WTC11 (cell line): ENCODE data around the gene FSTL4. TPM values are rescaled to one million over a fixed set of nuclear protein-coding genes. Genes with fewer than 3 reads are reported as not detected.

Source experiments
- ATAC-seq: fragments of 200-7000 bp; cut with Tn5 transposase; 2 replicates; pipeline ENCODE4 v1.10.0; 2021; ENCODE audit warnings: mild to moderate bottlenecking, moderate library complexity
- CTCF ChIA-PET: fragments of 300-600 bp; sonication (Branson Sonifier 250); formaldehyde crosslinking; loops from one replicate; lab custom pipeline; 2021; ENCODE audit warnings: antibody characterized with exemption; lab: Charles Lee
- POLR2A ChIA-PET: fragments of 350-600 bp; sonication (Branson Sonifier 250); formaldehyde crosslinking; loops from one replicate; lab custom pipeline; 2021; ENCODE audit warnings: antibody characterized with exemption; lab: Charles Lee
- DNase-seq: peaks from one replicate; pipeline ENCODE4 v3.0.0; 2021; ENCODE audit warnings: low spot score
- H3K27ac Mint-ChIP-seq: 2 replicates; pipeline ENCODE4 v1.8.0; 2021; ENCODE audit warnings: mixed read lengths
- H3K27me3 Mint-ChIP-seq: 2 replicates; pipeline ENCODE4 v1.8.0; 2021; ENCODE audit warnings: low read depth, mild to moderate bottlenecking, moderate library complexity, mixed read lengths
- H3K36me3 Mint-ChIP-seq: 2 replicates; pipeline ENCODE4 v1.8.0; 2021; ENCODE audit warnings: mixed read lengths
- H3K4me1 Mint-ChIP-seq: 2 replicates; pipeline ENCODE4 v1.8.0; 2022; ENCODE audit warnings: mixed read lengths
- H3K4me3 Mint-ChIP-seq: 2 replicates; pipeline ENCODE4 v1.8.0; 2021; ENCODE audit warnings: mild to moderate bottlenecking, moderate library complexity, mixed read lengths
- H3K9me3 Mint-ChIP-seq: 2 replicates; pipeline ENCODE4 v1.8.0; 2021; ENCODE audit warnings: mixed read lengths
- ATF1 ChIP-seq: sonication (generic); formaldehyde crosslinking; IDR thresholded peaks from 2 replicates; pipeline ENCODE4 v1.8.1; 2023; ENCODE audit warnings: mild to moderate bottlenecking, moderate library complexity, missing genetic modification reagents
- ELF4 ChIP-seq: sonication (generic); formaldehyde crosslinking; IDR thresholded peaks from 2 replicates; pipeline ENCODE4 v1.8.1; 2022; ENCODE audit warnings: low read depth, mild to moderate bottlenecking, moderate library complexity, missing genetic modification reagents
- EMX1 ChIP-seq: fragments of 250-450 bp; sonication (Bioruptor Pico); IDR thresholded peaks from 2 replicates; pipeline ENCODE4 v1.8.0; 2021; ENCODE audit warnings: mild to moderate bottlenecking
- HMGA2 ChIP-seq: fragments of 250-450 bp; sonication (Bioruptor Pico); IDR thresholded peaks from 2 replicates; pipeline ENCODE4 v1.4.0; 2021; ENCODE audit warnings: mild to moderate bottlenecking, moderate library complexity
- IRF2 ChIP-seq: sonication (generic); formaldehyde crosslinking; IDR thresholded peaks from 2 replicates; pipeline ENCODE4 v1.8.0; 2022; ENCODE audit warnings: low read depth, missing genetic modification reagents, borderline replicate concordance
- NFATC4 ChIP-seq: fragments of 250-450 bp; sonication (Bioruptor Pico); IDR thresholded peaks from 2 replicates; pipeline ENCODE4 v1.9.0; 2021; ENCODE audit warnings: mild to moderate bottlenecking
- NFE2L1 ChIP-seq: sonication (generic); formaldehyde crosslinking; IDR thresholded peaks from 2 replicates; pipeline ENCODE4 v1.8.1; 2023; ENCODE audit warnings: missing genetic modification reagents
- NFYB ChIP-seq: sonication (generic); formaldehyde crosslinking; conservative IDR thresholded peaks from 2 replicates; pipeline ENCODE4 v1.8.0; 2022; ENCODE audit warnings: low read depth, missing genetic modification reagents
- NR1H2 ChIP-seq: sonication (generic); formaldehyde crosslinking; IDR thresholded peaks from 2 replicates; pipeline ENCODE4 v1.9.0; 2021; ENCODE audit warnings: mild to moderate bottlenecking, moderate library complexity, missing genetic modification reagents
- OVOL2 ChIP-seq: fragments of 250-450 bp; sonication (Bioruptor Pico); IDR thresholded peaks from 2 replicates; pipeline ENCODE4 v1.9.0; 2021; ENCODE audit warnings: mild to moderate bottlenecking, borderline replicate concordance
- RORB ChIP-seq: fragments of 250-450 bp; sonication (Bioruptor Pico); IDR thresholded peaks from 2 replicates; pipeline ENCODE4 v1.9.0; 2021; ENCODE audit warnings: mild to moderate bottlenecking
- SP1 ChIP-seq: sonication (generic); formaldehyde crosslinking; conservative IDR thresholded peaks from 2 replicates; pipeline ENCODE4 v1.8.1; 2022; ENCODE audit warnings: missing genetic modification reagents
- TEAD1 ChIP-seq: sonication (generic); formaldehyde crosslinking; IDR thresholded peaks from 2 replicates; pipeline ENCODE4 v1.8.0; 2022; ENCODE audit warnings: mild to moderate bottlenecking, missing genetic modification reagents
- ZBTB21 ChIP-seq: sonication (generic); formaldehyde crosslinking; IDR thresholded peaks from 2 replicates; pipeline ENCODE4 v1.8.1; 2023; ENCODE audit warnings: mild to moderate bottlenecking, missing genetic modification reagents, borderline replicate concordance
- ZNF138 ChIP-seq: sonication (generic); formaldehyde crosslinking; conservative IDR thresholded peaks from 2 replicates; pipeline ENCODE4 v1.8.1; 2022; ENCODE audit warnings: mild to moderate bottlenecking, moderate library complexity, missing genetic modification reagents
- ZNF219 ChIP-seq: sonication (generic); formaldehyde crosslinking; IDR thresholded peaks from 2 replicates; pipeline ENCODE4 v1.8.0; 2023; ENCODE audit warnings: missing genetic modification reagents, mild to moderate bottlenecking, borderline replicate concordance
- ZNF263 ChIP-seq: sonication (generic); formaldehyde crosslinking; IDR thresholded peaks from 2 replicates; pipeline ENCODE4 v1.8.1; 2022; ENCODE audit warnings: low read depth, mild to moderate bottlenecking, moderate library complexity, missing genetic modification reagents
- ZNF671 ChIP-seq: fragments of 250-450 bp; sonication (Bioruptor Pico); IDR thresholded peaks from 2 replicates; pipeline ENCODE4 v1.8.0; 2021; ENCODE audit warnings: mild to moderate bottlenecking
- total RNA-seq: library from RNA; stranded (reverse); gene quantifications from 3 replicates; pipeline ENCODE4 v1.2.3, GENCODE V29; 2021
- TF ChIP-seq, protein P1 (sequence below): sonication (generic); formaldehyde crosslinking; IDR thresholded peaks from 2 replicates; pipeline ENCODE4 v1.8.0; 2022; ENCODE audit warnings: mild to moderate bottlenecking, missing genetic modification reagents
- TF ChIP-seq, protein P2 (sequence below): sonication (generic); formaldehyde crosslinking; IDR thresholded peaks from 2 replicates; pipeline ENCODE4 v1.8.1; 2022; ENCODE audit warnings: mild to moderate bottlenecking, moderate library complexity, missing genetic modification reagents
- TF ChIP-seq, protein P3 (sequence below): sonication (generic); formaldehyde crosslinking; IDR thresholded peaks from 2 replicates; pipeline ENCODE4 v1.8.0; 2022; ENCODE audit warnings: mild to moderate bottlenecking, missing genetic modification reagents
- TF ChIP-seq, protein P4 (sequence below): sonication (generic); formaldehyde crosslinking; IDR thresholded peaks from 2 replicates; pipeline ENCODE4 v1.8.1; 2022; ENCODE audit warnings: low read depth, missing genetic modification reagents, borderline replicate concordance
- TF ChIP-seq, protein P5 (sequence below): sonication (generic); formaldehyde crosslinking; IDR thresholded peaks from 2 replicates; pipeline ENCODE4 v1.8.0; 2022; ENCODE audit warnings: mild to moderate bottlenecking, missing genetic modification reagents
- TF ChIP-seq, protein P6 (sequence below): sonication (generic); formaldehyde crosslinking; IDR thresholded peaks from 2 replicates; pipeline ENCODE4 v1.8.1; 2022; ENCODE audit warnings: low read depth, mild to moderate bottlenecking, moderate library complexity, missing genetic modification reagents, borderline replicate concordance
- TF ChIP-seq, protein P7 (sequence below): sonication (generic); formaldehyde crosslinking; IDR thresholded peaks from 2 replicates; pipeline ENCODE4 v1.8.1; 2023; ENCODE audit warnings: mild to moderate bottlenecking, missing genetic modification reagents, moderate library complexity
- TF ChIP-seq, protein P8 (sequence below): sonication (generic); formaldehyde crosslinking; IDR thresholded peaks from 2 replicates; pipeline ENCODE4 v1.8.1; 2023; ENCODE audit warnings: mild to moderate bottlenecking, moderate library complexity, missing genetic modification reagents

FSTL4 gene
- total RNA-seq, 1 experiment from 2014 or later = 6.1 TPM

DNA sequence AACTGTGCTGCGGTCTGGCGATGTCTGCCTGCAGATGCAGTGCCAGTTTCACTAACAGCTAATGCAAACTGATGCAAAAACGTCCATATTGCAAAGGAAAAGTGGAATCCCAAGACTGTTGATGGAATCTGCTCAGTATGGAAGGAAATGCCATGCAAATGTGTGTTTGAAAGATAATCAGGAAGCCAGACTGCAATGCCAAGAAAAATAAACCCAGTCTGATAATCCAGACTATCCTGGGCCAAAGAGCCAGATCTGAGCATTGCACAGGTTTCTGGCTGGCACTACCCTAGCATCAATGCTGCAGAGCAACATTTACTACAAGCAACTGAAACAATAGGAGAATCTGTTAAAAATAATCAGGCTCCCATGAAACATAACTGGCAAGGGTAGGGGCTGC is 130.3 kb downstream of the FSTL4 start:
- CTCF ChIA-PET = no interaction called here
- Mint-ChIP-seq H3K4me1 (peaks cover 11% of the 10 kb centered on the region), H3K27ac (no peak overlapping the region), H3K9me3 (peaks cover 7% of the 10 kb centered on the region)
- no peak for ATAC-seq
- TF ChIP-seq ELF4 (CRISPR knock-in tag) (no peak), NR1H2 (no peak), ATF1 (CRISPR knock-in tag) (no peak), SP1 (CRISPR knock-in tag) (no peak), NFE2L1 (CRISPR knock-in tag) (no peak), NFATC4 (CRISPR knock-in tag) (no peak), ZNF671 (no peak), ZNF263 (CRISPR knock-in tag) (no peak), ZNF219 (CRISPR knock-in tag) (no peak), ZBTB21 (CRISPR knock-in tag) (no peak), HMGA2 (CRISPR knock-in tag) (no peak), EMX1 (no peak), OVOL2 (no peak)
- TF ChIP-seq, protein P1, sequence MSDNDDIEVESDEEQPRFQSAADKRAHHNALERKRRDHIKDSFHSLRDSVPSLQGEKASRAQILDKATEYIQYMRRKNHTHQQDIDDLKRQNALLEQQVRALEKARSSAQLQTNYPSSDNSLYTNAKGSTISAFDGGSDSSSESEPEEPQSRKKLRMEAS (CRISPR knock-in tag) = no peak
- TF ChIP-seq, protein P2, sequence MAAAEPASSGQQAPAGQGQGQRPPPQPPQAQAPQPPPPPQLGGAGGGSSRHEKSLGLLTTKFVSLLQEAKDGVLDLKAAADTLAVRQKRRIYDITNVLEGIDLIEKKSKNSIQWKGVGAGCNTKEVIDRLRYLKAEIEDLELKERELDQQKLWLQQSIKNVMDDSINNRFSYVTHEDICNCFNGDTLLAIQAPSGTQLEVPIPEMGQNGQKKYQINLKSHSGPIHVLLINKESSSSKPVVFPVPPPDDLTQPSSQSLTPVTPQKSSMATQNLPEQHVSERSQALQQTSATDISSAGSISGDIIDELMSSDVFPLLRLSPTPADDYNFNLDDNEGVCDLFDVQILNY (CRISPR knock-in tag) = no peak
- TF ChIP-seq, protein P3, sequence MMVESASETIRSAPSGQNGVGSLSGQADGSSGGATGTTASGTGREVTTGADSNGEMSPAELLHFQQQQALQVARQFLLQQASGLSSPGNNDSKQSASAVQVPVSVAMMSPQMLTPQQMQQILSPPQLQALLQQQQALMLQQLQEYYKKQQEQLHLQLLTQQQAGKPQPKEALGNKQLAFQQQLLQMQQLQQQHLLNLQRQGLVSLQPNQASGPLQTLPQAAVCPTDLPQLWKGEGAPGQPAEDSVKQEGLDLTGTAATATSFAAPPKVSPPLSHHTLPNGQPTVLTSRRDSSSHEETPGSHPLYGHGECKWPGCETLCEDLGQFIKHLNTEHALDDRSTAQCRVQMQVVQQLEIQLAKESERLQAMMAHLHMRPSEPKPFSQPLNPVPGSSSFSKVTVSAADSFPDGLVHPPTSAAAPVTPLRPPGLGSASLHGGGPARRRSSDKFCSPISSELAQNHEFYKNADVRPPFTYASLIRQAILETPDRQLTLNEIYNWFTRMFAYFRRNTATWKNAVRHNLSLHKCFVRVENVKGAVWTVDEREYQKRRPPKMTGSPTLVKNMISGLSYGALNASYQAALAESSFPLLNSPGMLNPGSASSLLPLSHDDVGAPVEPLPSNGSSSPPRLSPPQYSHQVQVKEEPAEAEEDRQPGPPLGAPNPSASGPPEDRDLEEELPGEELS (CRISPR knock-in tag) = no peak
- TF ChIP-seq, protein P4, sequence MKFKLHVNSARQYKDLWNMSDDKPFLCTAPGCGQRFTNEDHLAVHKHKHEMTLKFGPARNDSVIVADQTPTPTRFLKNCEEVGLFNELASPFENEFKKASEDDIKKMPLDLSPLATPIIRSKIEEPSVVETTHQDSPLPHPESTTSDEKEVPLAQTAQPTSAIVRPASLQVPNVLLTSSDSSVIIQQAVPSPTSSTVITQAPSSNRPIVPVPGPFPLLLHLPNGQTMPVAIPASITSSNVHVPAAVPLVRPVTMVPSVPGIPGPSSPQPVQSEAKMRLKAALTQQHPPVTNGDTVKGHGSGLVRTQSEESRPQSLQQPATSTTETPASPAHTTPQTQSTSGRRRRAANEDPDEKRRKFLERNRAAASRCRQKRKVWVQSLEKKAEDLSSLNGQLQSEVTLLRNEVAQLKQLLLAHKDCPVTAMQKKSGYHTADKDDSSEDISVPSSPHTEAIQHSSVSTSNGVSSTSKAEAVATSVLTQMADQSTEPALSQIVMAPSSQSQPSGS (CRISPR knock-in tag) = no peak
- TF ChIP-seq, protein P5, sequence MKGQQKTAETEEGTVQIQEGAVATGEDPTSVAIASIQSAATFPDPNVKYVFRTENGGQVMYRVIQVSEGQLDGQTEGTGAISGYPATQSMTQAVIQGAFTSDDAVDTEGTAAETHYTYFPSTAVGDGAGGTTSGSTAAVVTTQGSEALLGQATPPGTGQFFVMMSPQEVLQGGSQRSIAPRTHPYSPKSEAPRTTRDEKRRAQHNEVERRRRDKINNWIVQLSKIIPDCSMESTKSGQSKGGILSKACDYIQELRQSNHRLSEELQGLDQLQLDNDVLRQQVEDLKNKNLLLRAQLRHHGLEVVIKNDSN = no peak
- TF ChIP-seq, protein P6, sequence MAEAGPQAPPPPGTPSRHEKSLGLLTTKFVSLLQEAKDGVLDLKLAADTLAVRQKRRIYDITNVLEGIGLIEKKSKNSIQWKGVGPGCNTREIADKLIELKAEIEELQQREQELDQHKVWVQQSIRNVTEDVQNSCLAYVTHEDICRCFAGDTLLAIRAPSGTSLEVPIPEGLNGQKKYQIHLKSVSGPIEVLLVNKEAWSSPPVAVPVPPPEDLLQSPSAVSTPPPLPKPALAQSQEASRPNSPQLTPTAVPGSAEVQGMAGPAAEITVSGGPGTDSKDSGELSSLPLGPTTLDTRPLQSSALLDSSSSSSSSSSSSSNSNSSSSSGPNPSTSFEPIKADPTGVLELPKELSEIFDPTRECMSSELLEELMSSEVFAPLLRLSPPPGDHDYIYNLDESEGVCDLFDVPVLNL (CRISPR knock-in tag) = no peak
- TF ChIP-seq, all 79 proteins: peak for 0
- no peak for DNase-seq
- Mint-ChIP-seq H3K27me3 (no peaks in the 10 kb centered on the region), H3K4me3 (no peak overlapping the region), H3K36me3 (peaks cover 3% of the 10 kb centered on the region; the same call in 1 of the 2 replicates)
- POLR2A ChIA-PET = no interaction called here

DNA sequence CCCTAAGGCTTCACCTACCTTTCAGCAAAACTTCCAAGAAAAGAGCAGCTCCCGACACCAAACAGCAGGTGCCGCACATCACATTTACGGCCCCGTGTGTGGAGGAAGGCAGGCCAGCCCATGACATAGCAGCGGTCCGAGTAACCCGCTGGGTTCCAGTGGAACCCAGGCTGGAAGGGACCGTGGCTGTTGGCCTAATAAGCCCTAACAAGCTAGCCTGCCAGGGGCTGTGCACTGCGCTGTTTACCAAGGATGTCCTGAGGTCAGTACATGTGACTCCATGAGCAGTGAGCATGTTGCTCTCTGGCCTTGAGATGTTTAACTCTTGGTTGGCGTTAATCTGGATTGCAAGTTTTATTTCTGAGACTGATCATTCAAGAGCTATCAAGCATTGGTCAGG is 131.5 kb downstream of the FSTL4 start:
- no peak for ATAC-seq
- Mint-ChIP-seq H3K36me3 (peaks cover 3% of the 10 kb centered on the region; the same call in 1 of the 2 replicates), H3K27me3 (no peaks in the 10 kb centered on the region), H3K27ac (no peak overlapping the region), H3K4me3 (no peak overlapping the region), H3K9me3 (peaks cover 7% of the 10 kb centered on the region), H3K4me1 (peaks cover 11% of the 10 kb centered on the region)
- no peak for DNase-seq
- POLR2A ChIA-PET = no interaction called here
- CTCF ChIA-PET = no interaction called here
- TF ChIP-seq RORB (CRISPR knock-in tag) (no peak), ZNF138 (CRISPR knock-in tag) (no peak), TEAD1 (CRISPR knock-in tag) (no peak), IRF2 (CRISPR knock-in tag) (no peak), SP1 (CRISPR knock-in tag) (no peak), NFYB (CRISPR knock-in tag) (no peak), OVOL2 (no peak), ZNF219 (CRISPR knock-in tag) (no peak)
- TF ChIP-seq, protein P7, sequence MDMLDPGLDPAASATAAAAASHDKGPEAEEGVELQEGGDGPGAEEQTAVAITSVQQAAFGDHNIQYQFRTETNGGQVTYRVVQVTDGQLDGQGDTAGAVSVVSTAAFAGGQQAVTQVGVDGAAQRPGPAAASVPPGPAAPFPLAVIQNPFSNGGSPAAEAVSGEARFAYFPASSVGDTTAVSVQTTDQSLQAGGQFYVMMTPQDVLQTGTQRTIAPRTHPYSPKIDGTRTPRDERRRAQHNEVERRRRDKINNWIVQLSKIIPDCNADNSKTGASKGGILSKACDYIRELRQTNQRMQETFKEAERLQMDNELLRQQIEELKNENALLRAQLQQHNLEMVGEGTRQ (CRISPR knock-in tag) = no peak
- TF ChIP-seq, protein P8, sequence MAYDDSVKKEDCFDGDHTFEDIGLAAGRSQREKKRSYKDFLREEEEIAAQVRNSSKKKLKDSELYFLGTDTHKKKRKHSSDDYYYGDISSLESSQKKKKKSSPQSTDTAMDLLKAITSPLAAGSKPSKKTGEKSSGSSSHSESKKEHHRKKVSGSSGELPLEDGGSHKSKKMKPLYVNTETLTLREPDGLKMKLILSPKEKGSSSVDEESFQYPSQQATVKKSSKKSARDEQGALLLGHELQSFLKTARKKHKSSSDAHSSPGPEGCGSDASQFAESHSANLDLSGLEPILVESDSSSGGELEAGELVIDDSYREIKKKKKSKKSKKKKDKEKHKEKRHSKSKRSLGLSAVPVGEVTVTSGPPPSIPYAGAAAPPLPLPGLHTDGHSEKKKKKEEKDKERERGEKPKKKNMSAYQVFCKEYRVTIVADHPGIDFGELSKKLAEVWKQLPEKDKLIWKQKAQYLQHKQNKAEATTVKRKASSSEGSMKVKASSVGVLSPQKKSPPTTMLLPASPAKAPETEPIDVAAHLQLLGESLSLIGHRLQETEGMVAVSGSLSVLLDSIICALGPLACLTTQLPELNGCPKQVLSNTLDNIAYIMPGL = no peak
- TF ChIP-seq, protein P6 (CRISPR knock-in tag) = no peak
